ENCODE data around the gene DAAM1. TPM values are rescaled to one million over a fixed set of nuclear protein-coding genes. Genes with fewer than 3 reads are reported as not detected.

The DAAM1 gene
- total RNA-seq, 4 donors from 2014 or later, result 13.5 to 72.7 (median 46.2) TPM

DNA sequence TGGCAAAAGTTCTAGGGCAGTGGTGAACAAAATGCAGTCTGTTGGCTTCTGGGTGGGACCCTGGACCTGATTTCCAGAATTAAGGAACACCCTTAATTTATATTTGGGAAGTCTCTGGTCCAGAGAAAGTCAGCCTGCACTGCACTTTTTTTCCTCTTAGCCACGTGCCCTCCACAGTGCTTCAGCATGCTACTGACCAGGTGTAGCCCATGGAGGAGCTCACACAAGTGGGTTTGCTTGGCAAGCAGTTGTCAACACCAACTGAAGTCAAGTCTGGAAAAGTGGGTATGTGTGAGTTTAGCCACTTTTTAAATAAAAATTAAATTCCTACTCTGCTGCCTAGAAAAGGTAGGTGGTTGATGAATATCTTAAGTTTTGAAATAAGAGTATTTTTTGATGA is 111.3 kb downstream of the DAAM1 start:
- Histone ChIP-seq H3K36me3 (no peaks in the 10 kb centered on the region), H3K9me3 (no peaks in the 10 kb centered on the region), H3K27me3 (no peaks in the 10 kb centered on the region), H3K4me1 (peaks cover 3 to 4% of the 10 kb centered on the region in 2 donors), H3K27ac (no peak overlapping the region), H3K4me3 (no peak overlapping the region)
- intact Hi-C loops (cut with DNase I; ENCODE audit: low total_unique reads), result no loop called here
- no peak for DNase-seq
- TF ChIP-seq POLR2A (IDR thresholded peaks at IDR 0.05) (no peak), CTCF (IDR thresholded peaks at IDR 0.05) (no peak)

DNA sequence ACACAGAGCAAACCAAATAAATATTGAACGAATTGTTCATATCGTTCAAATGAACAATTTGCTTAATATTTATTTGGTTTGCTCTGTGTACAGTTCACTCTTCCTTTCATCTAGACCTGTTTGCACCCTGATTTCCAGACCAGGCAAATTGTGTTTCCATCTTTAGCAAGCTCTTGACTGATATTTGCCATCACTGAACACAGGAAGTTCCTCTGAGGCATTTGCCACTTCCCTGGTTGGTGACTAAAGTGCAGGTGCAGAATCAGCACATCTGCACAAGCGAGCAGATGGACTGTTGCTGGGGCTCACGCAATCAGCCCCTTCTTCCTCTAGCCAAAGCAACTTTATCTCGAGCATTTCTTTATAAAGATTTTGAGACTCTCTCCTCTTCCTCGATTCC is 112.9 kb downstream of the DAAM1 start:
- Histone ChIP-seq H3K4me1 (no peaks in the 10 kb centered on the region), H3K9me3 (no peaks in the 10 kb centered on the region), H3K27me3 (no peaks in the 10 kb centered on the region), H3K36me3 (no peaks in the 10 kb centered on the region), H3K4me3 (no peak overlapping the region), H3K27ac (no peak overlapping the region)
- no peak for TF ChIP-seq POLR2A (IDR thresholded peaks at IDR 0.05)
- intact Hi-C loops (cut with DNase I; ENCODE audit: low total_unique reads), result no loop called here
- DNase-seq, result no peak

- Histone ChIP-seq H3K9me3 (no peaks in the 10 kb centered on the region), H3K4me1 (no peaks in the 10 kb centered on the region), H3K4me3 (no peak overlapping the region), H3K27ac (no peak overlapping the region), H3K36me3 (no peaks in the 10 kb centered on the region), H3K27me3 (no peaks in the 10 kb centered on the region)
- intact Hi-C loops (cut with DNase I; ENCODE audit: low total_unique reads), result no loop called here
- no peak for DNase-seq
- no peak for TF ChIP-seq CTCF (IDR thresholded peaks at IDR 0.05)
- no peak for TF ChIP-seq POLR2A (IDR thresholded peaks at IDR 0.05)
Measured at GRCh38 chr14:59302313-59302712, 113.8 kb downstream of the DAAM1 start.

- no peak for DNase-seq
- intact Hi-C loops (cut with DNase I; ENCODE audit: low total_unique reads), result no loop called here
- Histone ChIP-seq H3K4me1 (peaks cover 0 to 8% of the 10 kb centered on the region in 2 donors), H3K9me3 (no peaks in the 10 kb centered on the region), H3K27ac (no peak overlapping the region), H3K36me3 (no peaks in the 10 kb centered on the region), H3K27me3 (no peaks in the 10 kb centered on the region), H3K4me3 (no peak overlapping the region)
- TF ChIP-seq POLR2A (IDR thresholded peaks at IDR 0.05) (no peak), CTCF (IDR thresholded peaks at IDR 0.05) (no peak)
Measured at GRCh38 chr14:59303216-59303615, 114.7 kb downstream of the DAAM1 start.

DNA sequence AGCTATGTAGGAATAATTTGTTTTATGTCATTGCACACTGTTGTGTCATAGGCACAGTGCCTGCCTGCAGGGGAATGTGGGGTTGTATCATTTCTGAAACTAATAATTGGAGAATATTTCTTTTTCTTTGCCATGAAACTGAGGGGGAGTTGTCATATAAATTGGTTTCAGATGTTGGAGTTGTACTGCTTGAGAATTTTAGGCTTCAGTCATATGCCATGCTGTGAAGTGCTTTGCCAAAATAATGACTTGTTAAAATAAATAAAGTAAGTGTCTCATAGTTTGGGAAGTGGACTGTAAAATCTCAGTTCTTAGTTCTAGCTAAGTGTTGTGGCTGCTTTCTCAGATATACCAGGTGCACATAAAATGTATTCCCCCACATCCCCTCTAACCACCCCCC is 116.8 kb downstream of the DAAM1 start:
- H3K36me3 ChIP-seq, result no peaks in the 10 kb centered on the region
- peaks cover 0 to 10% of the 10 kb centered on the region in 2 donors for H3K4me1 ChIP-seq
- no peaks in the 10 kb centered on the region for H3K27me3 ChIP-seq
- no peaks in the 10 kb centered on the region for H3K9me3 ChIP-seq
- intact Hi-C loops (cut with DNase I; ENCODE audit: low total_unique reads), result no loop called here
- TF ChIP-seq POLR2A (IDR thresholded peaks at IDR 0.05), result no peak
- peak overlapping the region in 1 of 2 donors; percentile 28 for H3K27ac ChIP-seq
- no peak for DNase-seq
- no peak overlapping the region for H3K4me3 ChIP-seq

- DNase-seq, result no peak
- peak overlapping the region in 1 of 2 donors; percentile 28 for H3K27ac ChIP-seq
- H3K36me3 ChIP-seq, result no peaks in the 10 kb centered on the region
- no peak overlapping the region for H3K4me3 ChIP-seq
- no peaks in the 10 kb centered on the region for H3K27me3 ChIP-seq
- no peaks in the 10 kb centered on the region for H3K9me3 ChIP-seq
- TF ChIP-seq POLR2A (IDR thresholded peaks at IDR 0.05), result no peak
- no peak for TF ChIP-seq CTCF (IDR thresholded peaks at IDR 0.05)
- H3K4me1 ChIP-seq, result peaks cover 0 to 10% of the 10 kb centered on the region in 2 donors
- intact Hi-C loops (cut with DNase I; ENCODE audit: low total_unique reads), result no loop called here
Measured at GRCh38 chr14:59305836-59306555, 117.5 kb downstream of the DAAM1 start.

Data from uterus (tissue), 4 donors.